NCI-H345 (cell line): ENCODE data around the gene DRICH1.
"Not testable (repeated sequence)": the region's sequence is repeated elsewhere in the genome, so short reads cannot be mapped to it uniquely, and the experiment has no call there.

Experiments used
- DNase-seq: peaks from one replicate; lab custom pipeline; 2025; lab: John Stamatoyannopoulos, UW

The DRICH1 gene

DNA sequence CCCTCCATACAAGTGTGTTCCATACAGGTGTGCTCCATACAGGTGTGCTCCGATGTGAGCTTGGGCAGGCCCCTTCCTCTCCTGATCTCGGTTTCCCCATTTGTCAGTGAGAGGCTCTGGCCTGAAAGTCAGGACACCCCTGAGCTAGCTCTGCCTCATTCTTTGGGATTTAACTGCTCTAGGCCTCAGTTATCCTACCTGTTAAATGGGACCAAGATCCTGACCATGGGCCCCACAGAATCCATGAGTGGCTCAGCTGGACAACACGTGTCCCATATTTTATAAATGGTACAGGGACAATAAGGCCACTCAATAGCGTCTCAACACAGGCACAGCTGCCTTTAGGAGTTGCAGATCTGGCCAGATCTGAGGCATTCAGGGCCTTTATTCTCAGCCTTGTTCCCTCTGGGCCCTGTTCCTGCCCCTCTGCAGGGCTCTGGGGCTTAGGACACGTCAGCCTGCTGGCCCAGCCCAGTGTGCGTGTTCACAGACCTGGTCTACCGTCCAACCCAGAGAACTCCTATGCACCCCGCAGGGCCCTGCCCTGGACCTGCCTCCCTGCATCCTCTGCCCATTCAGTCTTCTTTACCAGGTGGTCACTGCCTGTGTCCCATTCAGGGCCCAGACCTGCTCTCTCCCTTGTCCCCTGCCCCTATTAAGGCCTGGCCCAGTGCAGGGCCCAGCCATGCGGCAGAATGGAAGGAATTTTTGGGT lies 33.2 kb downstream of the DRICH1 start:
- no peak for DNase-seq

DNA sequence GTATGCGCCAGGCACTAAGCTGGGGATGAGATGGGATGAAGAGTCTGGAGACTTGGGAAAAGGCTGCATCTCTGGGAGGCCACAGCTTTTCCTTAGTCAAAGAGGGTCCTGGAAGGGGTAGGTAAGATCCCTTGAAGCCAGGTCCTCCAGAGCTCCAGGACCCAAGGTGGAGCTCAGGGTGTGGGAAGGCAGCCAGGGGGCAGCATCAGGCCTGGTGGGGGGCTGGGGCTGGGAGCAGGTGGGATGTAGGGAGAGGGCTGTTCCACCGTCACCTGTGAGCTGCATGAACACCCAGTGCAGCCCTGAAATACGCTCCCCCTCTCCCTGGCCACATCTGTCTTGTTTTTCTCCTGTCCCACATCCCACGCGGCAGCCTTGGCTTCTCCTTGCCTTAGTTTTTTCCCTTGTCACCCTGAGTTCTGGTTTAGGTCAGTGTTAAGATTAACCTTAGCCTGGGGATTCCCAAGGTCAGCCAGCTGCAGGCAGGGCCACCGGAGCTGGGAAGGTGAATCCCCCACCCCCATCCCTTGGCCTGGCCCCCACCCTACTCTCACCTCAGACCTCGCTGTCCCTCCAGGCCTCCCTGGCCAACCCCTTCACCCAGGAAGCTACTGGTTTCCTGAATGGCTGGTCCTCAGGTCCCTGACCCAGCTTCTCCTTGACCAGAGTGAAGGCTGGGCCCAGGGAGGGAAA lies 34.4 kb downstream of the DRICH1 start:
- not testable (repeated sequence) for DNase-seq

DNA sequence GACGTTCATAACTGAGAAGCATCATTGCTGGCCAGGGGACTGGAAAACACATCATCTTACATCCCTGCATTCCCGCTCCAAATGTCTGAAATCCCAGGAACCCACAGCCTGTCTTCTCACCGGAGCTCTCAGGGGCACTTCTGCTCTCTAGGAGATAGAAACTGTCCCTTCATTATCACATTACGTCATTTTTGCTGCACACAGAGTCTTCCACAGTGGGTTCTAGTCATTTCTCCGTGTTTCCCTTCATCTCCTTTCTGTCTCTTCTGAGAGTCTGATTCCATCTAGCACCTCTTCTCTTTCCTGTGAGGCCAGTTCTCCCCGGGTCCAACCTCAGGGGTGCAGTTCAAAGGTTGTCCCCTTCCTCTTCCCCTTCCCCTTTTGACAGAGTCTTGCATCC lies 36.2 kb downstream of the DRICH1 start:
- not testable (repeated sequence) for DNase-seq

DNA sequence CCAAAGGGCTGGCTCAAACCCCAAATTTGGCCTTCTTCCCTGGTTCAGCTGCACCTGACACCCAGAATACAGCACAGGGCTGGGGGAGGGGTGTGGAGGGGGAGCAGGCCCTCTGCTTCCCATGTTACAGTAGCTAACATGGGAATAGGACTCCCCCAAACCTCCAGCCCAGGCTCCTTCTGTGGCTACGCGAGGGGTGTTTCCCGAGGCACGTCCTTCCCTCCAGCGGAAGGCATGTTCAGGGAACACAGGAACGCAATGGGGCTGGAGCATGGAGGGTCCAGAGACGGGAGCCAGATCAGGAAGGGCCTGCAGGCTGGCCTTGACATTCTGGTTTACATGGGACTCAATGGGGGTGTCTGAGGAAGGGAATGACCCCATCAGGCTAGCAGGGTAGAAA lies 40.3 kb downstream of the DRICH1 start:
- DNase-seq, result no peak

DNA sequence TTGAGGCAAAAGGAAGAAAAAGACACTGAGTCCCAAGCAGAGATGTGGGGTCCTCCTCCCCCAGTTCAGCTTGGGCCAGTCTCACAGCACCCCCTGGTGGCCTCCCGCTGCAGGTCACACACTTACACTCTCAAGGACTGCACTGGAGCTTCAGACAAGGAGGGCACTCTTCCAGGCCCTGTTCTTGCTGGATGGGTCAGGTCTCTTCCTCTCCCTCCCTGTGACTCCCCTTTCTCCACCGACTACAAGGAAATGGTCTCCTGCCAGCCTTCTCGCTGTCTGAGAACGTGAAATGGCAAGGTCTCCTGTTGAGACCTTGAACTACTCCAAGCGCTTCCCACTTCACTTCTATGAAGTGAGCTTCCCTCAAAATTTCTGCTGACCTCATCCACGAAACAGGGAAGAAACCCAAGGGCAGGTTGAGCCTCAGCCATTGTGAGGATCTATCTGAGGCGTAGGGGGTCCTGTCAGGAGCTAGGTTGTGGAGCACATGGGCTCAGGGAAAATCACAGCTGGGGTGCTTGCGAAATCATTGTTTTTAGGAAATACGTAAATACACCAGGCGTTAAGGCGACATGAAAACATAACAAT lies 40.8 kb downstream of the DRICH1 start:
- DNase-seq, result peak; percentile 58

DNA sequence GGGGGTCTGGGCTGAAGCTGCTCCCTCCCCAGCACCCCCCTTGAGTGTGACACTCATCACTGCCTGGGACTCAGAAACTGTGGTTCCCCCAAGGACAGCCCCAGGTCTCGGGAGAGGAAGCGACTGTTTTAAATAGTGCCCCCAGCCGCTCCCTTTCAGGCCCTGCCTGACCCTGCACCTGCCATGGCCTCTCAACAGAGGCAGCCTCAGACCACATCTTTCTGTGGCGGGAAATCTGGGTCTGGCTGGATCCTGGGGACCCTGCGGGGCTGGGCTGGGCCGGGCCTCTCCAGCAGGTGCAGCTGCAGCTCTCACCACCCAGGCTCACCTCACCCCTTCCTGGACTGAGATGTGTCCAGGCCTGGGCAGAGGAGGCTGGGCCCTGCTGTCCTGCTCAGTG lies 48.3 kb downstream of the DRICH1 start:
- no peak for DNase-seq

DNA sequence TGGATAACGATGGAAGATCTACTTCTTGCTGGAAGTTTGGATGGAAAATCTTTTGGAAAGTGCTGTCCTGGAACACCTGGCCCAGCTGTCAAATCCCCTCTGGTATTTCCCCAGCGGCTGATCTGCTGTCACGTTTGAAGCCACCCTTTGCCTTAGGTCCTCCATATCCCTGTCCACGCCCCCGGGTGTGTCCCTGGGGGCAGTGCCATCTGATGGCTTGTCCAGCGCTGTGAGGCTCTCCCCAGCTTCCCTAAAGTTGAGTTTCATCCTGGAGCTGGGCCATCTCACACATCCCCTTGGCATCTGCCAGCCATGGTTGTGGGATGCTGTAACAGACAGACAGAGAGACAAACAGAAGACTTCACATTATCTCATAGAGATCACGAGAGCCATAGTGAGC lies 49.0 kb downstream of the DRICH1 start:
- no peak for DNase-seq

DNA sequence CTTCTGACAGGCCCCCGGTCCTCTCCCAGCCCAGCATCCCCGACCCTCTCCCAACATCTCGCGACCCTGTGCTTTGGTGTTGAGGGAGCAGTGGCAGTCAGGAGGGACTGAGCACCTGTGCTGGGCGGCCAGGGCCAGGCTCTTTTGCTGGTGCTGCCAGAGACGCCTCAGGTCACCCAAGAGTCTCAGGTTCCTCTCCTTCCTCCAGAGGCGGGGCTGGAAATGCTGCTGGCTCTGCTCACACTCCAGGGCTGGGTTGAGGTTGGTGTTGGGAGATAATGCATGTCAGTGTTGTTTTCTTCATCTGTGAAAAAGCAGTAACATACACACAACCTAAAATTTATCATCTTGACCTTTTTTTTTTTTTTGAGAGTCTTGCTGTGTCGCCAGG lies 50.9 kb downstream of the DRICH1 start:
- DNase-seq, result no peak

DNA sequence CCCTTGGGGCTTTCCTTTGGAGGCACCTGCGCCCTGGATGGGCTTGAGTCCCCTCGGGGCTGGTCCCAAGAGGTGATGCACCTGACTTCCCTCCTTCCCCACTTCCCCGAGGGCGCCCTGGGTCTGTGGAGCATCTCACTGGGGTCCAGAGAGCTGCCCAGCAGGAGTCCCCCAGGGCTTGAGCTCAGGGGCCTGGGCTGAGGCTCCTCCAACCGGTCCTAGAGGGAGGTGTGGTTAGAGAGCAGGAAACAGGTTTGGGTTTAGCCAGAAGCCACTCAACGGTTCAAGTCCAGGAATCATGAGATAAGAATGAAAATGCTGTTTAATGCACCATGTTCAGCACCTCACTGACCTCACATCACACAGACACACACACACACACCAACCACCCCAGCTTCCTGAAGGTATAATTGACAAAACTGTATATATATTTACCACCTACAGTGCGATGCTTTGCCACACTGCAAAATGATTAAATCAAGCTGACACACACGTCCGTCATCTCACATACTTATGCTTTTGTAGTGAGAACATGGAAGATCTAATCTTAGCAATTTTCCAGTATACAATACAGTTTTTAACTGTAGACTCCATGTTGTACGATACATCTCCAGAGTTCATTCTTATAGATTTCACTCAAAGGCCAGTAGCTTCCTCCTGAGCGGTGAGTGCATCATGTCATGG lies 51.4 kb downstream of the DRICH1 start:
- DNase-seq, result no peak

DNA sequence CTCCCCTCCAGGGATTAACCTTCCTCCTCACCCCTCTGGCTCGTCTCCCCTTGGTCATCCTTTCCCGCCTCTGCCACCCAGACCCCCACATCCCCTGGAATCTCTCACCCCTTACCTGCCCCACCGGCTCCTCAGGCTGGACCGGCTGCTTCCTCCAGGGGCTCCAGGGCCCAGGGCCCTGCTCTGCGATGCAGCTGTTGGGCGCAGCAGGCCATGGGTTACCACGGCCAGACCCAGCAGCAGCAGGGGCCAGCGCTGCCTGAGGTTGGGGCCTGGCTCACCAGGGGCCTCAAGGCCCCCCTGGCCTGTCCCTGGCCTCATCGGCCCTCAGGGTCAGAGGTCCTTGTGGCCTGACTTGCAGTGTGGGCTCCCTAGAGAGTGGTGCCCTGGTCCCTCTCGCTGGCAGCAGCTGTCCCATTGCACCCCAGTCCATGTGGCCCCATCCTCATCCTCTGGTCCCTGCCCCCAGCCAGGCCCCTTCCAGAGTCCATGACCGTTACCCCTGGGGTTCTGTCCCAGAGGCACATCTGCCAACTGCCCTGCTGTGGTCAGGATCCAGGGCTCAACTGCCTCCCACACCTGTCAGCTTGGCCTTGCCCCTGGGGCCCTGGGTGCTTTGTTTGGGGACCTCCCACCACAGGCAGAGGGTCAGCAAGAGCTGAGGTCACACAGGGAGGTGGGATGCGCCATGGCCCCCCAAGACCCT lies 52.1 kb downstream of the DRICH1 start, which contains the start of gene IGLL1:
IGLL1 (minus strand) TSS at position 421 of the 706 bp plus-strand sequence; CDS start at position 321, 100 bp downstream.
- no peak for DNase-seq

GRCh38 chr22:23579280-23579679 lies 52.8 kb downstream of the DRICH1 start:
- no peak for DNase-seq

- DNase-seq, result no peak
Observed at GRCh38 chr22:23578306-23578705, 53.8 kb downstream of the DRICH1 start.

DNA sequence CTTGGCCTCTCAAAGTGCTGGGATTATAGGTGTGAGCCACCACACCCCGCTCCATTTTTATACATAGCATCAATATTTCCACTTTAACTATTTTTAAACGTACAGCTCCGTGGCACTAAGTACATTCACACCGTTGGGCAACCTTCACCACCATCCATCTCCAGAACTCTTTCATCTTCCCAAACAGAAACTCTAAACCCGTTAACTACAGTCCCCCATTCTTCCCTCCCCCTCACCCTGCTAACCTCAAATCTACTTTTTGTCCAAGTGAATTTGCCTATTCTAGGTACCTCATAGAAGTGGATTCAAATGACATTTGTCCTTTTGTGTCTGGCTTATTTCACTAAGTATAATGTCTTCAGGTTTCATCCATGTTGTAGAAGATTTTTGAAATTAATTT lies 55.4 kb downstream of the DRICH1 start:
- no peak for DNase-seq

GRCh38 chr22:23575601-23576000 lies 56.5 kb downstream of the DRICH1 start:
- no peak for DNase-seq

DNA sequence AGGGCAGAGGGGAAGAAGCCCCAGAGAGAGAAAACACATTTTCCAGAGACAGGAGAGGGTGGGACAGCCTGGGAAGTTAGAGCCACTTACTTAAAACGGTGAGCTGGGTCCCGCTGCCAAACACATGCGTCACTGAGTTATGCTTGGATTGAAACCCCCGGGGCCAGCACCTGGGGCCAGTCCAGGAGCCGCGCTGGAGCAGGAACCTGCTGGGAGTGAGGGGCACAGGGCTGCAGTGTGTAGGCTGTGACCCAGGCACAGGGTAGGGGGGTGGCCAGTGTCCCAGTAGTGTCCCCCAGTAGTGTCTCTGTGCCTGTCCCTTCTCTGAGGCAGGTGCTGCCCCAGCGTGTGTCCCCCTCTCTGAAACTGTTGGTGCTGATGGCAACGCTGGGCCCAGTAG lies 57.2 kb downstream of the DRICH1 start:
- DNase-seq, result no peak

GRCh38 chr22:23574371-23574811 lies 57.7 kb downstream of the DRICH1 start:
- no peak for DNase-seq

- not testable (repeated sequence) for DNase-seq
Observed at GRCh38 chr22:23573701-23574235, 58.4 kb downstream of the DRICH1 start.

DNA sequence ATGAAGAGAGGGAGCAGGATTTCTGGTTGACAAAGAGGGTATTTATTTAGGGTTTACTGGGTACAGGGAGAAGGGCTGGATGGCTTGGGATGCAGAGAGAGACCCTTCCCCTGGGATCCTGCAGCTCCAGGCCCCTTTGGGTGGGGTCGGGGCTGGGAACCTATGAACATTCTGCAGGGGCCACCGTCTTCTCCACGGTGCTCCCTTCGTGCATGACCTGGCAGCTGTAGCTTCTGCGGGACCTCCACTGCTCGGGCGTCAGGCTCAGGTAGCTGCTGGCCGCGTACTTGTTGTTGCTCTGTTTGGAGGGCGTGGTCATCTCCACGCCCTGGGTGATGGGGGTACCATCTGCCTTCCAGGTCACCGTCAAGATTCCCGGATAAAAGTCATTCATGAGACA lies 59.0 kb downstream of the DRICH1 start:
- DNase-seq, result not testable (repeated sequence)

DNA sequence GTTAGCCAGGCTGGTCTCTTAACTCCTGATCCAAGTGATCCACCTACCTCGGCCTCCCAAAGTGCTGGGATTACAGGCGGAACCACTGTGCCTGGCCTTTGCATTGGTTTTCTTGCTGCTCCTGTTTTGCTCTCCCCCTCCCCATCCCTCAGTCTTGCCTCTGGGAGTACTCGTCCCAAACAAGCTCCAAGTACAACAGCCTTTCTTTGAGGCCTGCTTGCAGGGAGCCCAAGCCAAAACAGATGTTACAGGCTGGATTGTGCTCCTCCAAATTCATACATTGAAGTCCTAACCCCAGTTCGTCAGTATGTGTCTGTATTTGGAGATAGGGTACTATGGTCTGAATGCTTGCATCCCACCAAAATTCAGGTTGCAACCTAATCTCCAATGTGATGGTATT lies 60.6 kb downstream of the DRICH1 start:
- no peak for DNase-seq

DNA sequence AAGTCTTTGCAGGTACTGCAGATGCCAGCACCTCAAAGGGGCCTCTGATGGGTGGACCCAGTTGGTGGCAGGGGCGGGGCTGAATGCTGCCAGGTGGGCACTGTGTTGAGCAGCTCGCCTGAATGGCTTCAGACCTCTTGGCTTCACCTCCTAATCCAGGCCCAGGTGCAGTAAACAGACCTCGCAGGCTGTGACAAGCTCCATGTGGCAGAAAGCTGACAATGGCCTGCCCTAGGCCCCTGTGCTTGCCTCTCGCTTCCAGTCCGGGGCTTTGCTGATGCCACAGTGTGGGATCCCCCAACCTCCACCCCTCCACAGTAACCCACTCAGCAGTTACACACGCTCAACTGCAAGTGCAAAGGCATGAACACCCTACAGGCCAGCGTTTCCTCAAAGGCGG lies 61.4 kb downstream of the DRICH1 start:
- DNase-seq, result peak; percentile 44

DNA sequence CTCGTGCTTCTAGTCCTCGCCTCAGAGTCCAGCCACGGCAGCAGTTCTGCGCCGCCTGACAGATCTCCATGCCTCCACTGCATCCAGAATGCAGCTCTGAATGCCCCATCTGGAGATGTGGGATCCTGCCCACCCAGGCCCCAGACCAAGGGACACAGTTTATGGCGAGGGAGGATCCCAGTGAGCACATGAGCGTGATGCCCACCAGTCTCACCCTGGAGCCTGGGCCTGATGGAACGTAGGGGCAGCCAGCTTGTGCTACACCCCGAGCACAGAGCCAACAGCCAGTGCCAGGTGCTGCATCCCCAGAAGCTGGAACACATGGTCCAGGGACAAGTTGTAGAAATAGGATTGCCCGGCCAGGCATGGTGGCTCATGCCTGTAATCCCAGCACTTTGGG lies 62.4 kb downstream of the DRICH1 start:
- DNase-seq, result no peak

DNA sequence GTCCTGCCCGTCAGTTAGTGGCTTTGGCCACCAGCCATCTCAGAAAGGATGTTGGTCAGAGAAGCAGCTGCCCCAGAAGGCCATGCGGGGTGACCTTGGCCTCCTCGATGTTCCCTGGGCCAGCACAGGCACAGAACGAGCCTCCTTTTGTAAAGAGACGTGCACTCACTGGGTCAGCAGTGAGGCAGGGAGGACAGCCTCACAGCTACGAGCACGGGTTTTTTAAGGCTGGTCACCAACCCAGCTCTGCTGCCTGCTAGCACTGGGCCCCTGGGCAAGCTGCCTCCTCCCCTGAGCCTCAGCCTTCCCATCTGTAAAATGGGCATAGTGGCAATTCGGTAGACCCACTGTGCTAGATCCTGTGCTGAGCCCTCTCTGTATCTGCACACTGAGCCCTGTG lies 62.8 kb downstream of the DRICH1 start:
- DNase-seq, result no peak
